Choroid plexus epithelial cell (primary cell): ENCODE data around the gene RPS19BP1.

Experiments used
- DNase-seq: peaks from one replicate; pipeline ENCODE4 v3.0.0-alpha.2; 2010; ENCODE audit warnings: low read depth
- H3K4me3 ChIP-seq: 2 replicates; pipeline ENCODE4 v1.5.1; 2011; ENCODE audit warnings: low read depth, mild to moderate bottlenecking, control low read depth, low read length, moderate library complexity
- CTCF ChIP-seq: conservative IDR thresholded peaks from 2 replicates; pipeline ENCODE4 v1.5.1; 2011; ENCODE audit warnings: low read depth, mild to moderate bottlenecking, control low read depth, inconsistent platforms, low read length, moderate library complexity

Gene RPS19BP1

GRCh38 chr22:39568278-39568981 lies 35.9 kb upstream of the RPS19BP1 start:
- no peak for TF ChIP-seq CTCF
- no peak overlapping the region for H3K4me3 ChIP-seq
- DNase-seq = no peak

GRCh38 chr22:39567135-39567946 lies 34.8 kb upstream of the RPS19BP1 start:
- no peak overlapping the region for H3K4me3 ChIP-seq
- DNase-seq = no peak
- TF ChIP-seq CTCF = no peak

GRCh38 chr22:39565414-39565944 lies 32.9 kb upstream of the RPS19BP1 start:
- H3K4me3 ChIP-seq = no peak overlapping the region
- no peak for DNase-seq
- no peak for TF ChIP-seq CTCF

GRCh38 chr22:39563571-39564428 lies 31.3 kb upstream of the RPS19BP1 start:
- no peak for DNase-seq
- TF ChIP-seq CTCF = no peak
- no peak overlapping the region for H3K4me3 ChIP-seq

GRCh38 chr22:39562839-39563489 lies 30.4 kb upstream of the RPS19BP1 start:
- TF ChIP-seq CTCF = no peak
- H3K4me3 ChIP-seq = no peak overlapping the region
- no peak for DNase-seq

- no peak for DNase-seq
- no peak overlapping the region for H3K4me3 ChIP-seq
- TF ChIP-seq CTCF = no peak
These were observed 27.6 kb upstream of the RPS19BP1 start for GRCh38 chr22:39560127-39560526.
